GDM1 (cell line): Measurements from ENCODE around the gene APOBEC4.

Experiments used
- DNase-seq: peaks from one replicate; lab custom pipeline; 2025; lab: John Stamatoyannopoulos, UW

APOBEC4 gene

DNA sequence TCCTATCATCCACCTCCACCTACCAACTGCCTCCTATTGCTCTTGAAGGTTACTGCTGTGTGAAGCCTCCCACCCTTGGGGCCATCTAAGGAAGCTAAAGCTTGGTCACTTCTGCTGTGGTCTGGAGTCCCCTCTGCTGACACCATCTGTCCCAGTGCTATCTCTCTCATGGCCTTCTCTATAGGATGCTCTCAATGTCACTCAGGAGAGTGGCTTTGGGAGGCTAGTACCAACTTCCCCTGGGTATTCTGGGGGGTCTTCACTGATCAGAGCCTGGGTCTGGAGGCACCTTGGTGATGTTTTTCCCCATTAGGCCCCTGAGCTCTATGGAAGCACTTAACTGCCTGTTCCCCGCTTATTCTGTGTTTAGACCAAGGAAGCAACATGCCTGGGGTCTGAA, 50.6 kb downstream of the APOBEC4 start:
- DNase-seq = no peak

DNA sequence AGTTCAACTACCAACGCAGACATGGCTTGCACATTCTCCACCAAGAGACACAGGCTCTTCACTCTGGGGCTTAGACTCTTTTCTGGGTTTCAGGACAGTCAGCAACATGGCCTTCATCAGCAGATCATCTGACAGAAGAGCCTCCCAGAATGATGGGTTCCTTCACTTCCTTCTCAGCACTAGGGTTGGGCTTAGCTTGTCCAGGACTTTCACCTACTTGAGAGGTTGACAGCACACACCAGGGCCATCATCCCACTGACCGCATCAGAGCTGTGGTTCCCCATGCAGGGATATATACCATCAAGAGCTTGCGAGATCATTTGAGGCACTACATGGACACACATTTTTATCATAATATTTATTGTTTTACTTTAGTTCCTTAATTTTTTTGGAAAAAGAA, 52.5 kb downstream of the APOBEC4 start:
- no peak for DNase-seq

DNA sequence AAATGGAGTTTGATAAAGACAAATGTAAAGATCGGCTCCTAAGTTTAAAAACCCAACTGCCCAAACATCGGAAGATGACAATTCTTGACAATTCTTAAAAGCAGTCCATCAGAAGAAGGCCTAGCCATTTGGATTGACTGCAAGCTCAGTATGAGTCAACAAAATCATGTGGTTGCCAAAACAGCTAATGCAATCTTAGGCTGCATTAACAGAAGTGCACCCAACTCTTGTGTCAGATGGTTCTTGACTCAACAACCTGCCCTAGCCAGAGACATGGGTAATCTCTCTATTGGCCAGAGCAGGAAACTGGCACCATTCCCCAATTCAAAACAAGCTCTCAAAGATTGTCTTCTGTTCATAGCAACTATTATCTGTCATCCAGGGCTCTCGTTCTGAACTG, 53.0 kb downstream of the APOBEC4 start:
- no peak for DNase-seq

DNA sequence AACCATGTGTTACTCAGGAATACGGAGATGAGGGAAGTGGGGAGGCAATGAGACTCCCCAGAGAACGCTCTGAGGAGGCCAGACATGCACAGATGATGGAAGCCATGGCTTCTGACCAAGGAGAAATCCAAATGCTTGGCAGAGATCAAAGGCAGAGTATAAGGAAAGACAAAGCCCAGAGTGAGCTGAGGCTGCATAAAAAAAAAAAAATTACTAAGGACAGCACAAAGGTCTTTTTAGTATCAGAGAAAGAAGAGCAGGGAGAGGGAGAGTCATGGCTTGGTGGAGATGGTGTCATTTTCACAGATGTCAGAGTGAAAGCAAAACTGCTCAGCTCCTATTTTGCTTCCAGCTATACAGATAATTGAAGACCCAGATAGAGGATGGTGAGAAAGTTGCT, 54.7 kb downstream of the APOBEC4 start:
- no peak for DNase-seq

DNA sequence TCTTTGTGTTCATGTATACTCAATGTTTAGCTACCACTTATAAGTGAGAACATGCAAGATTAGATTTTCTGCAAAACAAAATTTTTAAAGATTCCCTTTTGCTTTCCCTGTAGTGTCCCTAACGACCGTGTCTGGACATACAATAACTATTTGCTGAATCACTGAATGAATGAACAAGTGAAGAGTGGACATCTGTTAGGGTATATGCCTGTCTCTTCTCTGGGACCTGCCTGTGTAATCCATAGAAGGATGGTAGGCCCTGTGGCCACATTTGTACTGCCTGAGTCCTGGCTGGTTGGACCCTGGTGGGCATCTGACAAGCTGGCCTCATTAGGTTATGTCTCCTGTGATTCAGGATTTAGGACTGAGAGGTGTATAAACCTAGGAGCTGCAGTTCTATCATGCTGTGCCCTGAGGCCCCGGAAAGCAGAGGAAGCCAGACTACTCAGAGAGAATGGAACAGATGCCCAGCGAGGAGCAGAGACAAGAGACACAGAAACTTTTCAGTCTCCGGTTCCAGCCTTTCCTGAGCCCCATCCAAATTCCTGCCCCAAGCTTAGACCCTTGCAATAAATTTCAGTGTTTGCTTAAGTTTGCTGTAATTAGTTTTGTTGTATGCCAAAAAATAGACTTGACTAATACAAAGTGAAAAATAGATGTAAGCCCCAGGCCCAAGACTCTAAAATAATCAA, 55.3 kb downstream of the APOBEC4 start:
- DNase-seq = no peak

DNA sequence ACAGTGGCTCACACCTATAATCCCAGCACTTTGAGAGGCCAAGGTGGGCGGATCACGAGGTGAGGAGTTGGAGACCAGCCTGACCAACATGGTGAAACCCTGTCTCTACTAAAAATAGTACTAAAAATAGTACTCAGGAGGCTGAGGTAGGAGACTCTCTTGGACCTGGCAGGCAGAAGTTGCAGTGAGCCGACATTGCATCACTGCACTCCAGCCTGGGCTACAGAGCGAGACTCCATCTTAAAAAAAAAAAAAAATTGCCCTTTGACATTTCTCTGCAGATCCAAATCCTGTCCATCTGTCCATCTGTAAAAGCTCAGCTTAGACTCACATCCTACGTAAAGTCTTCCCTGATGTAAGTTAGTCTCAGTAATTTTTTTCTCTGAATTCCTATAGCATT, 56.6 kb downstream of the APOBEC4 start:
- no peak for DNase-seq
